DND-41 (cell line): ENCODE data around the gene RABEP1.

Source experiments
- CTCF ChIP-seq: IDR thresholded peaks from 2 replicates; pipeline ENCODE4 v1.5.1; 2012; ENCODE audit warnings: borderline replicate concordance, low read length, moderate library complexity, mild to moderate bottlenecking; ENCODE audit not compliant: poor library complexity, severe bottlenecking; ENCODE audit errors: extremely low read depth
- EZH2 ChIP-seq: IDR thresholded peaks from 3 replicates; pipeline ENCODE4 v1.6.1; 2012; ENCODE audit warnings: borderline replicate concordance, low read depth, mild to moderate bottlenecking, moderate library complexity, low read length, inconsistent platforms; ENCODE audit not compliant: severe bottlenecking

GRCh38 chr17:5434984-5435383, 152.9 kb downstream of the RABEP1 start:
- TF ChIP-seq EZH2 (no peak), CTCF (no peak)
